A172 (cell line): ENCODE measurements around the gene ZMYND8. TPM values are rescaled to one million over a fixed set of nuclear protein-coding genes. Genes with fewer than 3 reads are reported as not detected.
"Not testable (repeated sequence)": the region's sequence is repeated elsewhere in the genome, so short reads cannot be mapped to it uniquely, and the experiment has no call there.

Experiments used
- DNase-seq: peaks from one replicate; pipeline ENCODE4 v3.0.0-alpha.2; 2015; ENCODE audit warnings: low spot score
- total RNA-seq: library from RNA; depleted of rRNA; stranded (reverse); fragments of >200 nt; shearing (Covaris generic); gene quantifications from 2 replicates; pipeline ENCODE4 v1.2.3, GENCODE V29; 2014

ZMYND8 gene
- total RNA-seq, 1 experiment from 2014 or later: 22.1 TPM

- no peak for DNase-seq
Observed at GRCh38 chr20:47310729-47311128, 45.8 kb downstream of the ZMYND8 start.

- DNase-seq: no peak
Observed at GRCh38 chr20:47309806-47310426, 46.6 kb downstream of the ZMYND8 start.

- no peak for DNase-seq
Observed at GRCh38 chr20:47309394-47309793, 47.1 kb downstream of the ZMYND8 start.

- DNase-seq: not testable (repeated sequence)
Observed at GRCh38 chr20:47307569-47307968, 48.9 kb downstream of the ZMYND8 start.

- DNase-seq: no peak
Observed at GRCh38 chr20:47306755-47307370, 49.6 kb downstream of the ZMYND8 start.

- no peak for DNase-seq
Observed at GRCh38 chr20:47306095-47306494, 50.4 kb downstream of the ZMYND8 start.

- no peak for DNase-seq
Observed at GRCh38 chr20:47305667-47306066, 50.8 kb downstream of the ZMYND8 start.

- no peak for DNase-seq
Observed at GRCh38 chr20:47304287-47304686, 52.2 kb downstream of the ZMYND8 start.

GRCh38 chr20:47303736-47304135 lies 52.8 kb downstream of the ZMYND8 start:
- DNase-seq: no peak

- DNase-seq: peak; percentile 27
Observed at GRCh38 chr20:47300071-47300470, 56.4 kb downstream of the ZMYND8 start.

- DNase-seq: no peak
Observed at GRCh38 chr20:47298624-47299023, 57.9 kb downstream of the ZMYND8 start.

GRCh38 chr20:47297746-47298145 lies 58.8 kb downstream of the ZMYND8 start:
- no peak for DNase-seq

- DNase-seq: no peak
Observed at GRCh38 chr20:47296950-47297349, 59.5 kb downstream of the ZMYND8 start.

GRCh38 chr20:47295921-47296426 lies 60.5 kb downstream of the ZMYND8 start:
- no peak for DNase-seq

GRCh38 chr20:47295129-47295813 lies 61.2 kb downstream of the ZMYND8 start:
- no peak for DNase-seq

GRCh38 chr20:47293631-47294030 lies 62.9 kb downstream of the ZMYND8 start:
- DNase-seq: no peak

GRCh38 chr20:47292581-47292980 lies 63.9 kb downstream of the ZMYND8 start:
- no peak for DNase-seq

GRCh38 chr20:47290666-47291430 lies 65.7 kb downstream of the ZMYND8 start:
- no peak for DNase-seq

- no peak for DNase-seq
Observed at GRCh38 chr20:47290008-47290407, 66.5 kb downstream of the ZMYND8 start.

- DNase-seq: no peak
Observed at GRCh38 chr20:47289096-47289495, 67.4 kb downstream of the ZMYND8 start.

GRCh38 chr20:47288530-47288929 lies 68.0 kb downstream of the ZMYND8 start:
- not testable (repeated sequence) for DNase-seq

GRCh38 chr20:47287609-47288144 lies 68.8 kb downstream of the ZMYND8 start:
- DNase-seq: no peak
